ES-I3 (cell line): ENCODE data around the gene RSPH10B.
A peak's percentile ranks its signal among the peaks of the same experiment; 100 is the strongest.
"Not testable (repeated sequence)": the region's sequence is repeated elsewhere in the genome, so short reads cannot be mapped to it uniquely, and the experiment has no call there.

Source experiments
- H3K36me3 ChIP-seq: 2 replicates; pipeline ENCODE4 v1.6.1; 2013; ENCODE audit warnings: mild to moderate bottlenecking, low read length, control low read depth, moderate library complexity; ENCODE audit not compliant: insufficient read depth
- H3K4me1 ChIP-seq: 2 replicates; pipeline ENCODE4 v1.6.1; 2013; ENCODE audit warnings: mild to moderate bottlenecking, control low read depth, low read length; ENCODE audit not compliant: insufficient read depth
- H3K9ac ChIP-seq: 2 replicates; pipeline ENCODE4 v1.6.1; 2013; ENCODE audit warnings: low read depth, mild to moderate bottlenecking, low read length, moderate library complexity
- H3K9me3 ChIP-seq: 2 replicates; pipeline ENCODE4 v1.6.1; 2013; ENCODE audit warnings: mild to moderate bottlenecking, low read length, moderate library complexity; ENCODE audit not compliant: control insufficient read depth, insufficient read depth

RSPH10B gene

DNA sequence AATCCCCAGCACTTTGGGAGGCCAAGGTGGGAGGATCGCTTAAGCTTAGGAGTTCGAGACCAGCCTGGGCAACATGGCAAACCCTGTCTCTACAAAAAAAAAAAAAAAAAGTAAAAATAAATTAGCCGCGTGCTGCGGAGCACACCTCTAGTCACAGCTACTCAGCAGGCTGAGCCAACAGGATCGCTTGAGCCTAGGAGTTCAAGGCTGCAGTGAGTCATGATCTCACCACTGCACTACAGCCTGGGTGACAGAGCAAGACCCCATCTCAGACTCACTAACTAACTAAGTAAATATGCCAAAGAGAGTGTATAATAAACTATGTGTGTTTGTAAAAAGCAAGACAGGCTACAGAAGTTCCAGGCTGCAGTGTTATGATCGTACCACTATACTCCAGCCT lies 6.7 kb downstream of the RSPH10B start:
- H3K9me3 ChIP-seq, H3K36me3 ChIP-seq, H3K4me1 ChIP-seq, H3K9ac ChIP-seq: not testable (repeated sequence)

DNA sequence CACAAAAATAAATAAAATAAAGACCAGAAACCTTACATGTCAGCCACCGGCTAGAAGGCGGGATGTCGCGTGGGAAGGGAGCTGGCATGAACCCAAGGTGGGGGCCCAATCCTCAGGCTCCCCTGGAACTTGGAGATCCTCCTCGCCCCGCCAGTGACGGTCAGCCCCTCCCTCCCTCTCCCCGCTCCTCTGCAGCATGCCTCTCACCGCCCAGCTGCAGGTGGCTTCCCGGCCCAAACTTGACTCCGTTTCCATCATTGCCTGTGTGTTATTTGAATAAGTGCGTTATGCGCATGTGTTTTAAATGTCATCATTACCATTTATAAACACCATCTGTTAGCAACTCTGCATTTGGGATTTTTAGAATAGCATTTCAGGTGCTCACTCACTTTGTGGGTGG lies 7.3 kb downstream of the RSPH10B start:
- not testable (repeated sequence) for H3K9ac ChIP-seq, H3K9me3 ChIP-seq, H3K4me1 ChIP-seq, H3K36me3 ChIP-seq

DNA sequence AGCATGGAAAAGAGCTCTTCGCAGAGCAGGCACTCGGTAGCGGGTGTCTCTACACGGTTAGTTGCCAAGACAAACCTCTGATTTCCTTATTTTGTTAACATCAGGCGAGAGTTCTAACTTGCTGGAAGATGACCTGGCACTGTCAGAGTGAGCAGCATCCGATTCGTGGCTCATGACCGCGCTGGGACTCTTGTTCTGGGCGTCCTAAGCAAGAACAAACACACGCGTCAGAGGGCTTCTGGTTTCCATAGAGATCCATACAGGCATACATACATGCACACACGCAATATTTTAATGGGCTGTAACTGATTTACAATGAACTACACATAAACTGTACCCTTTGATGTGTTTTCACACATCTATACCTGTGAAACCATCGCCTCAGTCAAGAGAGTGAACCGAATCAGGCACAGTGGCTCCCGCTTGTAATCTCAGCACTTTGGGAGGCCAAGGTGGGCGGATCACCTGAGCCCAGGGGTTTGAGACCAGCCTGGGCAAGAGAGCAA lies 35.5 kb downstream of the RSPH10B start:
- H3K9ac ChIP-seq, H3K9me3 ChIP-seq, H3K4me1 ChIP-seq, H3K36me3 ChIP-seq: not testable (repeated sequence)

DNA sequence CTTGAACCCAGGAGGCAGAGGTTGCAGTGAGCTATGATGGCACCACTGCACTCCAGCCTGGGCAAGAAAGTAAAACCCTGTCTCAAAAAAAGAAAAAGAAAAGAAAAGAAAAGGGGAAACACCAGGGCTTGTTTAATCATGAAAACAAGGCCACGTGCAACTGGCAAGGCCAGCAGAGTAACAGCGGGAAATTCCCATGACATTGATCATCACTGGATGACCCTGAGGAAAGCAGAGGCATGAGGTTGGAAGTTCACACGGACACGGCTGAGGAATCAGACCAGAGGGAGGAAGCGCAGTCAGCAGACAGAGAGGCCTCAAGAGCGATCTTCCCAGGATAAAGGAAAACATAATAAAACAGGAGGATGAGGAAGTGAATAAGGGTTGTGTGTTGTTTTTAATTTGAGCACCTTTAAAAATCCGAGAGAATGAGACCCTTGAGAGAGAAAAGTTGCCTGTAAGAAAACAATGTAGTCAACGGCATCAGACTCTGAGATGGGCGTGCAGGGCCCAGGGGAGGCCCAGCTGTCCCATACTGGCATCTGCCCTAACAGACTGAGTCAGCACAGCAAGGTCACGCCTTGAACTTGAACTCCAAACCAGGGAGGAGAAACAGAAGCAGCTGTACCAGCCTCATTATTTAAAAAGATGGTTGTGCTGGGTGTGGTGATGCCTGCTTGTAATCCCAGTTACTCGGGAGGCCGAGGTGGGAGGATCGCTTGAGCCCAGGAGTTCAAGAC lies 38.4 kb downstream of the RSPH10B start:
- H3K4me1 ChIP-seq, H3K9ac ChIP-seq, H3K9me3 ChIP-seq, H3K36me3 ChIP-seq: not testable (repeated sequence)

DNA sequence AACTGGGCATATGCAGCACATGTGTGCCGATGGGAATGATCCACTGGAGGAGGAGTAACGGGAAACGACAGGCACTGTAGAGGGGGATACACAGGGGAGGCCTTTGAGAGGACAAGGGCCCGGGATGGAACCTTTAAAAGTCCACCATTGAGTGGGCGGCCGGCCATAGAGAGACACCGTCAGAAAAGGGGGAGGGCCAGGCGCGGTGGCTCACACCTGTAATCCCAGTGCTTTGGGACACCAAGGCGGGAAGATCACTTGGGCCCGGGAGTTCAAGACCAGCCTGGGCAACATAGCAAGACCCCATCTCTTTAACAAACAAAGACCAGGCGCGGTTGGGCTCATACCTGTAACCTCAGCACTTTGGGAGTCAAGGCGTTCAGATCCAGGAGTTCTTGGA lies 39.2 kb downstream of the RSPH10B start:
- H3K9ac ChIP-seq, H3K36me3 ChIP-seq, H3K4me1 ChIP-seq, H3K9me3 ChIP-seq: not testable (repeated sequence)

DNA sequence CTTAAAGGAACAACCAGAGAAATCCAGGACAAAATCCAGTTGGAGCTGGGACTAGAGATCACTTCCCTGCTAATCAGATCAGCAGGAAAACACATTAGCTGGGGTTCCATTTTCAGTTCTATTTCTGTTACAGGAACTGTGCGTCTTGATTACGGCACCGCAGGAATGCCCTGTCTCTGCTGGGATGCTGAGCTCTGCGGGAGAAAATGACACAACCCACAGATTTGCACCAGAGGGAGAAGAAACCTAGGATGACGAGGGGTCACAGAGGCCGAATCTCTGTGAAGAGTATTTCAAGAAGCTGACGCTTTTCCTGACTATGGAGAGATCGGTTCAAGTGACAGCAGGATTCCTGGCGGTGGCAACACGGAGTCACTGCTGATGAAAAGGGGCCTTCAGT lies 40.2 kb downstream of the RSPH10B start:
- not testable (repeated sequence) for H3K9ac ChIP-seq, H3K9me3 ChIP-seq, H3K4me1 ChIP-seq, H3K36me3 ChIP-seq

DNA sequence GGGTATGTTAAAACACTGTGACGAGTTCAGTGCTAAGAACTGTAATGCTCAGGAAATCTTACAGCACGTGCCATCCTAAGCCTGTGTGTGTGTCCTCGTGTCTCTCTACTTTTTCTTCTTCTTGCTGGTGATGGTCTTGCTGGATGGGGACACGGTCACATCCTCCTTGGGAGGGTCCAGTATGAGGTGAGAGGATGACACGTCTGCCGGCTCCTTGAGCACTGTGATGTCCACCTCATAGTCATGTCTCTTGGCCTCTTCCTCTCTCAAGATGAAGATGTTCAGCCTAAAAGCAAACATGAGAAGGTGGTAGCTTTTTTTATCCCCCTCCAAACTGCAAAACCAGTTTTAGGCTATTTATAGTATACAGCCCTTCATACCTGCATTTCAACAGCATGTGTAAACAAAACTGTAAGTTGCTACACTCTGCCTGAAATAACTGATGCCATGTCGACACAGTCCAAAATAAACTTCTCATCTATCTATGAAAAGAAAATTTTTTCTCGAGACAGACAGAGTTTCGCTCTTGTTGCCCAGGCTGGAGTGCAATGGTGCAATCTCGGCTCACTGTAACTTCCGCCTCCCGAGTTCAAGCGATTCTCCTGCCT lies 44.1 kb downstream of the RSPH10B start:
- not testable (repeated sequence) for H3K9me3 ChIP-seq, H3K36me3 ChIP-seq, H3K4me1 ChIP-seq, H3K9ac ChIP-seq

DNA sequence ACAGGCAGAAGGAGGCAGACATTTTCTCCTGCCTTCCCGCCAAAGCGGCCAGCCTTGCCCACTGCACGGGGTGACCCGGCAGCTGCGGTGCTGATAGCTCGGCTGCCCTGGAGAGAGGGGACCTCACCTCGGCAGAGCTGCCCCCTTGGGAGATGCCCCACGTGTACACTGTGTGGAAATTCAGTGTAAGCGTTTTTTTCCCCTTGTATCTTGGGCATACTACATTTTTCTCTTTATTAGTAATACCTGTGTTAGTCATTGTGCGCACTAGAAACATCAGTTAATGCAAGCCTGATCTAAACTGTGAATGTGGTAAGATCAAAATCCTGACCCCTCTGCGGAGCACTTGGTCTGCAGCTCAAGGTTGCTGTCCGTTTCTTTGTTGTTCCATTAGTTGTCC lies 45.9 kb downstream of the RSPH10B start:
- not testable (repeated sequence) for H3K9ac ChIP-seq, H3K9me3 ChIP-seq, H3K36me3 ChIP-seq, H3K4me1 ChIP-seq

DNA sequence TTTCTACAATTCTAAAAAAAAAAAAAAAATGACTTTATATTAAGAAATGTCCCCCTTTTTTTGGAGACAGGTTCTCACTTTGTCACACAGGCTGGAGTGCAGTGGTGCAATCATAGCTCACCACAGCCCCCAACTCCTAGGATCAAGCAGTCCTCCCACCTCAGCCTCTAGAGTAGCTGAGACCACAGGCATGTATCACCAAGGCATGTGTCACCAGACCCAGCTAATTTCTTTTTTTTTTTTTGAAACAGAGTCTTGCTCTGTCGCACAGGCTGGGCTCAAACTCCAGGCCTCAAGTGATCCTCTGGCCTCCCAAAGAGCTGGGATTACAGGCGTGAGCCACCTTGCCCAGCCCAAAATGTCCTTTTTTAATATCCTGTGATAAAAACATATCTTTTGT lies 46.3 kb downstream of the RSPH10B start:
- not testable (repeated sequence) for H3K4me1 ChIP-seq, H3K9me3 ChIP-seq, H3K9ac ChIP-seq, H3K36me3 ChIP-seq

DNA sequence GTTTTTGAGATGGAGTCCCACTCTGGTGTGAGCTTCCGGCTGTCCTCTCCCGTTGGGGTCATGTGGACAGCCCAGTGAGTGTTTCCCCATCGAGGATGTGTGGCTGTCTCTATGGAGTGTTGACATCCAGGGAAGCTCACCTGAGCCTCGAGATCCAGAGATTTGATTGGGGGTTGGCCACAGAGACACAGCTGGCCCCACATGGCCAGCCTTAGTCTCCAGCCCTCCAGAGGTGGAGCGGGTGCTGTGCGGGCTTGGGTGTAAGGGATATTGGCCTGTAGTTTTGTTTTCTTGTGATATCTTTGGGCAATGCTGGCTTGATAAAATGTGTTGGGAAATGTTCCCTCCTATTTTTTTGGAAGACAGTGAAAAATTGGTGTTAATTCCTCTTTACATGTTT lies 54.0 kb downstream of the RSPH10B start:
- not testable (repeated sequence) for H3K9ac ChIP-seq, H3K36me3 ChIP-seq, H3K4me1 ChIP-seq, H3K9me3 ChIP-seq

DNA sequence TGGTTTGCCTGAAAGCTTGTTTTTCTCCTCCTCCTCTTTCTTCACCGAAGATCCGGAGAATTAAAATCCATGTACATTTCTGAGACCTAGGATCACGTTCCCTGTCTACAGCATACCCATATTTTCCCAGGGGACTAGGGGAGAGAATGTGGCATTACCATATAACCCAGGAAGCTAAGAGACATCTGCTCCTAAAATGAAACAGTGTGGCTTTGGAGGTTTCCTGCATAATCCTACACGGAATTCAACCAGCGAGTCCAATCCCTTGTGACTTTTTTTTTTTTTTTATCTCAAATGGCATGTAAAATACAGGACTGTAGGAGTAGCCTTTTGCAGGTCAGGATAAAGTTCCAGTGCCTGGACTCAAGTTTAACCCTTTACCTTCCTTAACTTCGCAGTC lies 61.7 kb downstream of the RSPH10B start:
- not testable (repeated sequence) for H3K9me3 ChIP-seq, H3K4me1 ChIP-seq, H3K9ac ChIP-seq, H3K36me3 ChIP-seq

DNA sequence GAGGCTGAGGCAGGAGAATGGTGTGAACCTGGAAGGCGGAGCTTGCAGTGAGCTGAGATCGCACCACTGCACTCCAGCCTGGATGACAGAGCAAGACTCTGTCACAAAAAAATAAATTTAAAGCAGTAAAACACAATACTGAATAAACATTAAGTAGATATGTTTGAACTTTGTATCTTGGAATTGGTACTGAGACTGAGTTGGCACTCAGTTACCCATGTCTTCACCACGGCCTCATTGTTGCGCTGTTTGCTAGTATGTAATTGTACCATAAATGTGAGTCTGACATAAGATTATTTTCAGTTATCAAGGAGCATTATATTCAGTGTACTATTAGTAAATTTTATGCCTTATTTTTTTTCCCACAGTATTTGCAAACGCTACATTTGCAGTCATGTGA lies 65.8 kb downstream of the RSPH10B start:
- not testable (repeated sequence) for H3K4me1 ChIP-seq, H3K9ac ChIP-seq, H3K9me3 ChIP-seq, H3K36me3 ChIP-seq

DNA sequence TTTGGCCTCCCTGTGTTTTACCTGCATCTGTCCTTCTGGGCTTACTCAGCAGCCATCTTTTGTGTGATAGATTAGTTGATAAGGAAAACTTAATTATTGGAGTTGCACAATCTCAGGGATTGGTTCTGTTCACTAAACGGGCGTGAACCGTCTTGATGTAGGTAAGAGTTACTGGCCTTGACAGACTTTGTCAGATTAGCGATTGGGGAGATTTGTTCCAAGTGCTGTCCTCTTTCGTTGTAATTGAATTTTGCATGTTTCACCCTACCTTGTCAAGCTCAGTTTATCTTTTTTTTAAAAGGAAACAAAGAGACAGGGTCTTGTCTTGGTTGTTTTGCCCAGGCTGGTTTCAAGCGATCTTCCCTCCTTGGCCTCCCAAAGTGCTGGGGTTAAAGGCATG lies 67.5 kb downstream of the RSPH10B start:
- not testable (repeated sequence) for H3K36me3 ChIP-seq, H3K9ac ChIP-seq, H3K4me1 ChIP-seq, H3K9me3 ChIP-seq

DNA sequence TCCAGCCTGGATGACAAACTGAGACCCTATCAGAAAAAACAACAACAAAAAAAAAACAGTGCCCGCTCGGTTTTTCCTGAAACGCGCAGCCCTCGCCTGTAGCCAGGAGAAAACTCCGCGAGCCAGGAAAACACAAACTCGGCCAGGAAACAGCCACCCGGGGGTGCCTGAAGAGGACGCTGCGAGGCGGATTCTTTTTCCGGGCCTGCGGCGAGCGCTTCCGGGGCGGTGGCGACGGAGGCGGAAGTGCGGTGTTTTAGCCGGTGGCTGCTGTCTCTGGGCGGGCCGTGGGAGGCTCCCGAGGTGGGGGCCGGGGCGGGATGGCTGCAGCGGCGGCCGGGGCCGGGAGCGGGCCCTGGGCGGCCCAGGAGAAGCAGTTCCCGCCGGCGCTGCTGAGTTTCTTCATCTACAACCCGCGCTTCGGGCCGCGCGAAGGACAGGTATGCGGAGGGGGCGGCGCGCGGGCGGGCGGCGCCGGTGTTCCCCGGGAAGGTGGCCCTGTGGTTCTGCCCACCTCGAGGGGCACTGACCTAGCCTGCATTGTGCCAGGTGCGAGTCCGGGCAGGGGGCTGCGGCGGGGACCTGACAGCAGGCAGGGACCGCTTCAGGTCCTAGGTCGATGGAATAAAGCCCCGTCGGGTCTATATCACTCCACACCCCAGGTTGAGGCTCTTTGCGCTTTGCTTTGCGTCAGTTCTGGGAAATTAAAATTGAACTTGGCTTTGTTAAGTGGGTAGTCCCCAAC lies 71.8 kb downstream of the RSPH10B start, which contains the start of gene CCZ1:
TSS of gene CCZ1 (plus strand) at position 254 of the 745 bp plus-strand sequence. CDS start at position 321, 67 bp downstream.
- not testable (repeated sequence) for H3K9me3 ChIP-seq, H3K4me1 ChIP-seq, H3K36me3 ChIP-seq
- peak within 1 kb of the TSS; percentile 28; the same call in 1 of the 2 replicates for H3K9ac ChIP-seq

DNA sequence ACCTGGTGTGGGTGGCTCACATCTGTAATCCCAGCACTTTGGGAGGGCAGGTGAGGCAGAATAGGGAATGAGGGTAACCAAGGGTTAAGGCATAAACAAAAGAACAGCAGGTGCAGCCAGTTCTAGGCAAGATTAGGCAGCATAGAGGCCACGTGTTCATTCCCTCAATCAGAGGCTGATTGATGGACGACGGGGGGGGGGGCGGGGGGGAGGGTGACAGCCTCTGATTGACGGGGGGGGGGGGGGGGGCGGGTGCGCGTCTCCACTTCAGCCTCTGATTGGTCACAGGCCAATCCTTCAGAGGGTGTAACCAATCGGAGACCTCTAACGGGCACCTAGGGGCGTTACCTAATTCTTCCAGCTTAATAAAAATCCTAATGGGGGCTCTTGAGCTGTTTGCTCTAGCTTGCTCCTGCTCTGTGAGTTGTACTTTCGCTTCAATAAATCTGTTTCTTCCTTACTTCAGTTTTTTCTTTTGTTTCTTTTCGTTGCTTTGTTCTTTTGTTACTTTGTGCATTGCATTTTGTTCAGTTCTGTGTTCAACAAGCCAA lies 73.0 kb downstream of the RSPH10B start:
- not testable (repeated sequence) for H3K9me3 ChIP-seq, H3K4me1 ChIP-seq, H3K36me3 ChIP-seq, H3K9ac ChIP-seq
